ENCODE results near the gene FAF1. TPM values are rescaled to one million over a fixed set of nuclear protein-coding genes. Genes with fewer than 3 reads are reported as not detected.
"Not testable (repeated sequence)": the region's sequence is repeated elsewhere in the genome, so short reads cannot be mapped to it uniquely, and the experiment has no call there.

The FAF1 gene
- 51.5 and 112 TPM in 2 replicates for total RNA-seq (2014; rRNA removed; shearing (Covaris generic); ENCODE audit: low replicate concordance)

DNA sequence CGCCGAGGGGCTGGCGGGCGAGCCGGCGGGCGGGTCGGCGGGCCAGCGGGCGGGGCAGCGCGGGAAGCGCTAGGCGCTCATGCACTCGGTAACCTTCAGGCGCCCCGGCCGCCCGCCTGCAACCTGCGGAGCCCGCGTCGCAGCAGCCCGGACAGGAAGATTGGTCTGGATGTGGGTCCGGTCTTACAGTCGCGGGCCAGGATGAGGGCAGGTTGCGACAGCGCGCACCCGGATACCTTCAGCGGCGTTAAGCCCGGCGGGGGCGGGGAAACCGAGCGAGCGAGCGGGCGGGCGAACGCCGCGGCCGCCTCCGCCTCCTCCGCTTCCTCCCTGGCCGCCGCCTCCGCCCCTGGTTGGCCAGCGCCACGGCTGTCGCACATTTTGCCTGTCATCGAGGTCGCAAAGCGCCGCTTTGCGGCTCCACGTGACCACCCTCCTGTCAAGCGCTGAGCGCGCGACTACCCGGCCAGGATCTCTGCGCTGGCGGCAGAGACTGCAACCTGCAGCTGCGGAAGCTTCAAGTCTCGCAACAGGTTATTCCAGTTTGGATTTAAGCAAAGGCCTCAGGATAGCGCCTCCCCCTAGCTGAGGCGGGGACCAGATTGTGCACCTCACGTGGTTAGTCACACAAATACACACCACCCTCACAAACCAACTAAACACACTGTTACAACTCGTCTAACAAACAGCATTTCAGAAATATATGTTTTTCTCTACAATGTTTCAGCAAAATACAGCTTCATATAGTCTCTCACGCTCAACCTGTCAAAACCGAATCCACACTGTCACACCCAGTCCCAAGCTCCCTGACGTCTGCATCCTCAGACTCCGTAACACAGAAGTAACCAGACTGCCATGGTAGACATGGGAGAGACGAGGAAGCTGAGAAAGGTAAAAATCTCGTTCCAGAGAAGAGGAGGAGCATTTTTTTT, at the start of gene FAF1:
FAF1 (minus strand) TSS at position 355 of the 932 bp plus-strand sequence. CDS start 456 bp downstream, outside the sequence.
- H2AFZ ChIP-seq (ENCODE audit: low read length): peak within 1 kb of the TSS; percentile 79
- H3K4me3 ChIP-seq (ENCODE audit: low read length): peak within 1 kb of the TSS; percentile 72
- peaks cover 43% of the 10 kb centered on the region for H3K79me2 ChIP-seq (ENCODE audit: low read length)
- peaks cover 41% of the 10 kb centered on the region for H3K4me1 ChIP-seq (ENCODE audit: low read length)
- peak within 1 kb of the TSS; percentile 99 for H3K4me2 ChIP-seq (ENCODE audit: low read depth, low read length, poor library complexity, severe bottlenecking)
- H3K9me3 ChIP-seq (ENCODE audit: low read length): no peaks in the 10 kb centered on the region
- peaks cover 8% of the 10 kb centered on the region; the same call in 1 of the 2 replicates for H4K20me1 ChIP-seq (ENCODE audit: insufficient read depth, low read depth, low read length)
- no peaks in the 10 kb centered on the region for H3K9me2 ChIP-seq (replicated peaks; ENCODE audit: insufficient read depth, low read length)
- peak; percentile 99 for DNase-seq
- H3K27ac ChIP-seq (ENCODE audit: low read length): peak within 1 kb of the TSS; percentile 38; the same call in 1 of the 2 replicates
- no peaks in the 10 kb centered on the region for H3K27me3 ChIP-seq (ENCODE audit: low read length)
- peaks cover 4% of the 10 kb centered on the region; the same call in 1 of the 2 replicates for H3K36me3 ChIP-seq (ENCODE audit: insufficient read depth, low read length)
- peak within 1 kb of the TSS; percentile 80 for H3K9ac ChIP-seq (ENCODE audit: low read length)

DNA sequence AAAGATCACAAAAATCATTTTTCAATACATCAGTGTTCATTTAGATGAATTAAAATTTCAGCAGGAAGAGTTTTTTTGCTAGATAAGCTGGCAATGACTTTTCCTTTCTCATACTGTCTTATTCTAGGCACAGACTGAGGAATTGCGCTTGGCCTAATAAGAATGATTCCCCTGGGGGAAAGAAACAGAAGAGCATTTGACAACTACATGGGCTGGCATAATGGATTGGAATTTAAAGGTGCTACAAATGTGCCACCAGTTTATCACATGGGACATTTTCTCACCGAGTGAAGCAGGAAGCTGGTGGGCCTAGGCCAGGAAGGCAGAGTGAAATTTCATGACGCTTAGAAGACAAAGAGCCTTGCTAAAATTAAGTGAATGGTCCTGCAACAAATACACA, 49.3 kb upstream of the FAF1 start:
- no peaks in the 10 kb centered on the region for H3K4me1 ChIP-seq (ENCODE audit: low read length)
- no peaks in the 10 kb centered on the region for H3K79me2 ChIP-seq (ENCODE audit: low read length)
- no peaks in the 10 kb centered on the region for H4K20me1 ChIP-seq (ENCODE audit: insufficient read depth, low read depth, low read length)
- H3K27me3 ChIP-seq (ENCODE audit: low read length): no peaks in the 10 kb centered on the region
- DNase-seq: no peak
- no peak overlapping the region for H3K4me2 ChIP-seq (ENCODE audit: low read depth, low read length, poor library complexity, severe bottlenecking)
- no peaks in the 10 kb centered on the region for H3K9me3 ChIP-seq (ENCODE audit: low read length)
- H3K4me3 ChIP-seq (ENCODE audit: low read length): no peak overlapping the region
- no peak overlapping the region for H2AFZ ChIP-seq (ENCODE audit: low read length)
- no peaks in the 10 kb centered on the region for H3K36me3 ChIP-seq (ENCODE audit: insufficient read depth, low read length)
- no peak overlapping the region for H3K27ac ChIP-seq (ENCODE audit: low read length)
- H3K9ac ChIP-seq (ENCODE audit: low read length): no peak overlapping the region
- no peaks in the 10 kb centered on the region for H3K9me2 ChIP-seq (replicated peaks; ENCODE audit: insufficient read depth, low read length)

DNA sequence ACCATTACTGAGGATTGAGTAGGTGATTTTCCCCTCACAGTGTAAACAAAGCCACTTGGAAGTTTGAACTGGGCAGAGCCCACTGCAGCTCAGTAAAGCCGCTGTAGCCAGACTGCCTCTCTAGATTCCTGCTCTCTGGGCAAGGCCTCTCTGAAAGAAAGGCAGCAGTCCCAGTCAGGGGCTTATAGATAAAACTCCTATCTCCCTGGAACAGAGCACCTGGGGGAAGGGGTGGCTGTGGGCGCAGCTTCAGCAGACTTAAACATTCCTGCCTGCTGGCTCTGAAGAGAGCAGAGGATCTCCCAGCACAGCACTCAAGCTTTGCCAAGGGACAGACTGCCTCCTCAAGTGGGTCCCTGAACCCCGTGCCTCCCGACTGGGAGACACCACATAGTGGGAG, 45.5 kb upstream of the FAF1 start:
- H3K4me2 ChIP-seq (ENCODE audit: low read depth, low read length, poor library complexity, severe bottlenecking); H2AFZ ChIP-seq (ENCODE audit: low read length); H4K20me1 ChIP-seq (ENCODE audit: insufficient read depth, low read depth, low read length); DNase-seq; H3K27ac ChIP-seq (ENCODE audit: low read length); H3K9ac ChIP-seq (ENCODE audit: low read length); H3K9me2 ChIP-seq (replicated peaks; ENCODE audit: insufficient read depth, low read length); H3K27me3 ChIP-seq (ENCODE audit: low read length); H3K36me3 ChIP-seq (ENCODE audit: insufficient read depth, low read length); H3K4me3 ChIP-seq (ENCODE audit: low read length); H3K79me2 ChIP-seq (ENCODE audit: low read length); H3K9me3 ChIP-seq (ENCODE audit: low read length): not testable (repeated sequence)
- peaks cover 16% of the 10 kb centered on the region for H3K4me1 ChIP-seq (ENCODE audit: low read length)

DNA sequence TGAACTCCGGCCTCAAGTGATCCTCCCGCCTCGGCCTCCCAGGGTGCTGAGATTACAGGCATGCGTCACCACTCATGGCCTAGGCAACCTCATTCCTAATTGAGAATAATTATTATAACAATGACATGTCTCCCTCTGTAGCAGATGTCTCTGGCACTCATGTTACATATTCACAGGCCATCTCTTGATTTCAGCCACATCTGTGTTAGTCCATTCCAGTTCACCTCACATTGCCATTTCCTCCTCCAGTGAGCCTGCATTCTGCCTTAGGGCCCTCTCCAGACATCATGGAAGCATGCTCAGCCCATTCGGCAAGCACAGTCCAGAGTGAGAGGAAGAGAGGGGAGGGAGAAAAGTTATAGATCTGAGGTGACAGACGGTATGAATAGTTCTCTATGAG, 42.4 kb upstream of the FAF1 start:
- Histone ChIP-seq H3K79me2 (ENCODE audit: low read length) (no peaks in the 10 kb centered on the region), H3K9ac (ENCODE audit: low read length) (no peak overlapping the region), H3K9me3 (ENCODE audit: low read length) (no peaks in the 10 kb centered on the region), H3K36me3 (ENCODE audit: insufficient read depth, low read length) (no peaks in the 10 kb centered on the region), H2AFZ (ENCODE audit: low read length) (no peak overlapping the region), H3K9me2 (replicated peaks; ENCODE audit: insufficient read depth, low read length) (no peaks in the 10 kb centered on the region), H3K4me1 (ENCODE audit: low read length) (peaks cover 28% of the 10 kb centered on the region), H4K20me1 (ENCODE audit: insufficient read depth, low read depth, low read length) (no peaks in the 10 kb centered on the region), H3K27me3 (ENCODE audit: low read length) (no peaks in the 10 kb centered on the region), H3K27ac (ENCODE audit: low read length) (no peak overlapping the region), H3K4me2 (ENCODE audit: low read depth, low read length, poor library complexity, severe bottlenecking) (no peak overlapping the region), H3K4me3 (ENCODE audit: low read length) (no peak overlapping the region)
- no peak for DNase-seq

DNA sequence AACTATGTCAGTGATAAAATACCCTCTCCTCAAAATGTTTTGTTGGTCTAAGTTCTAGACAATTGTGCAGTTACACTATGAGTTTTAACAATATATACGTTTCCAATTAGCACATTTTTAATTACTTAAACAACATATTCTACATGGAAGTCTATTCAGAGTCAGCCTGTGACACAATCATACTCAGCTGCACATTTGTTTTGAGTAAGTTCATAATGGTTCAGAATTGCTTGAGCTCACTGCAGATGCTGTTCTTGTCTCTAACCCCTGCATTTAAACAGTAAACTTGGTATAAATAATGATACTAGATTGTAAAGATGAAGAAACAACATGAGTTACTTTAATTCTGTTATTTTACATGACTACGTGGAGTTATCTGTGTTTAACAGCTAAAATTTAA, 40.6 kb upstream of the FAF1 start:
- DNase-seq: peak; percentile 55
- Histone ChIP-seq H4K20me1 (ENCODE audit: insufficient read depth, low read depth, low read length) (no peaks in the 10 kb centered on the region), H2AFZ (ENCODE audit: low read length) (peak overlapping the region; percentile 3; the same call in 1 of the 2 replicates), H3K9me3 (ENCODE audit: low read length) (no peaks in the 10 kb centered on the region), H3K9me2 (replicated peaks; ENCODE audit: insufficient read depth, low read length) (no peaks in the 10 kb centered on the region), H3K27ac (ENCODE audit: low read length) (peak overlapping the region; percentile 75), H3K36me3 (ENCODE audit: insufficient read depth, low read length) (no peaks in the 10 kb centered on the region), H3K4me2 (ENCODE audit: low read depth, low read length, poor library complexity, severe bottlenecking) (peak overlapping the region; percentile 67), H3K4me3 (ENCODE audit: low read length) (peak overlapping the region; percentile 3; the same call in 1 of the 2 replicates), H3K79me2 (ENCODE audit: low read length) (no peaks in the 10 kb centered on the region), H3K27me3 (ENCODE audit: low read length) (no peaks in the 10 kb centered on the region), H3K4me1 (ENCODE audit: low read length) (peaks cover 28% of the 10 kb centered on the region), H3K9ac (ENCODE audit: low read length) (no peak overlapping the region)

DNA sequence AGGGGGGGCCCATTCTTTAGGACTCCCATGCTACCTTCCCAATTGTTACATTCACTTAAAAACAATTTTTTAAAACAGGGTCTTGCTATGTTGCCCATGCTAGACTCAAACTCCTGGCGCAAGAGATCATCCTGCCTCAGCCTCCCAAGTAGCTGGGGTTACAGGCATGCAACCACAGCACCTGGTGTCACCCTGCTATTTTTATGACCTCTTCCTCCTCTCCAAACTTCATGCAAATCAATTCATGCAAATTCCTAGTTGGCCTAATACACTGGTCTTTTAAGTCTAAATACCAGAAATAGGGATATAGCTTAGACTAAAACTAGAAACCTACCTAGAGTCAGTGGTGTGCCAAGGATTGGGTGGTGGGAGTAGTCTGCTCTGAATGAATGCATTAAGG, 40.1 kb upstream of the FAF1 start:
- H3K9ac ChIP-seq (ENCODE audit: low read length): no peak overlapping the region
- peak overlapping the region; percentile 75 for H3K27ac ChIP-seq (ENCODE audit: low read length)
- H3K27me3 ChIP-seq (ENCODE audit: low read length): no peaks in the 10 kb centered on the region
- DNase-seq: peak; percentile 85
- H3K9me2 ChIP-seq (replicated peaks; ENCODE audit: insufficient read depth, low read length): no peaks in the 10 kb centered on the region
- no peaks in the 10 kb centered on the region for H3K9me3 ChIP-seq (ENCODE audit: low read length)
- H4K20me1 ChIP-seq (ENCODE audit: insufficient read depth, low read depth, low read length): no peaks in the 10 kb centered on the region
- H2AFZ ChIP-seq (ENCODE audit: low read length): no peak overlapping the region
- H3K36me3 ChIP-seq (ENCODE audit: insufficient read depth, low read length): no peaks in the 10 kb centered on the region
- H3K79me2 ChIP-seq (ENCODE audit: low read length): no peaks in the 10 kb centered on the region
- H3K4me1 ChIP-seq (ENCODE audit: low read length): peaks cover 28% of the 10 kb centered on the region
- H3K4me3 ChIP-seq (ENCODE audit: low read length): peak overlapping the region; percentile 3
- H3K4me2 ChIP-seq (ENCODE audit: low read depth, low read length, poor library complexity, severe bottlenecking): peak overlapping the region; percentile 67

DNA sequence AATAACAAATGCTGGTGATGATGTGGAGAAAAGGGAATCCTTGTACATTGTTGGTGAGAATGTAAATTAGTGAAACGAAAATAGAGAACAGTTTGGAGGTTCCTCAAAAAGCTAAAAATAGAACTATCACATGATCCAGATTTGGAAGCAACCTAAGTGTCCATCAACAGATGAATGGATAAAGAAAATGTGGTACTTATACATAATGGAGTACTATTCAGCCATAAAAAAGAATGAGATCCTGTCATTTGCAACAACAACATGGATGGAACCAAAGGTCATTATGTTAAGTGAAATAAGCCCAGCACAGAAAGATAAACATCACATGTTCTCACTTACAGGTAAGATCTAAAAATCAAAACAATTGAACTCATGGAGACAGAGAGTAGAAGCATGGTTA, 39.3 kb upstream of the FAF1 start:
- H3K9ac ChIP-seq (ENCODE audit: low read length); H3K27me3 ChIP-seq (ENCODE audit: low read length); H3K4me2 ChIP-seq (ENCODE audit: low read depth, low read length, poor library complexity, severe bottlenecking); DNase-seq; H3K9me2 ChIP-seq (replicated peaks; ENCODE audit: insufficient read depth, low read length); H3K4me3 ChIP-seq (ENCODE audit: low read length); H3K36me3 ChIP-seq (ENCODE audit: insufficient read depth, low read length); H3K9me3 ChIP-seq (ENCODE audit: low read length); H2AFZ ChIP-seq (ENCODE audit: low read length); H3K79me2 ChIP-seq (ENCODE audit: low read length); H4K20me1 ChIP-seq (ENCODE audit: insufficient read depth, low read depth, low read length); H3K27ac ChIP-seq (ENCODE audit: low read length): not testable (repeated sequence)
- H3K4me1 ChIP-seq (ENCODE audit: low read length): peaks cover 28% of the 10 kb centered on the region

DNA sequence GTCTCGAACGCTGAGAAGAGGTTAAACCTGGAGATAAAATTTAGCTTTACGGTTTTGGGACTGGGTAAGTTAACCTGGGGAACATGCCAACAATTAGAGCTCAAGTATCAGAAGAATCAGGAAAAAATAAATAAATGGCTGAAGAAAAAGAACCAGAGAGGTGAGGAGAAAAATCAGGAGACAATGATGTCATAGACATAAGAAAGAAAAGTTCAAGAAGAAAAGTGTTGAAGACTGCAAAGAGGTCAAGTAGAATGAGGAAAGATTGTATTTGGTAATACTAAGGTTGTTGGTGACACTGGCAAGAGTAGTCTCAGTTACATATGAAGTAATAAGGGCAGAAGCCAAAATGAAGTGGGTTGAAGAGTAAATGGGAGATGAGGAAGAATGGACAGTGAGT, 36.0 kb upstream of the FAF1 start:
- H3K79me2 ChIP-seq (ENCODE audit: low read length): no peaks in the 10 kb centered on the region
- peak; percentile 23 for DNase-seq
- no peak overlapping the region for H3K4me3 ChIP-seq (ENCODE audit: low read length)
- peaks cover 18% of the 10 kb centered on the region for H3K4me1 ChIP-seq (ENCODE audit: low read length)
- no peak overlapping the region for H2AFZ ChIP-seq (ENCODE audit: low read length)
- no peaks in the 10 kb centered on the region for H3K9me2 ChIP-seq (replicated peaks; ENCODE audit: insufficient read depth, low read length)
- no peaks in the 10 kb centered on the region for H3K36me3 ChIP-seq (ENCODE audit: insufficient read depth, low read length)
- no peak overlapping the region for H3K27ac ChIP-seq (ENCODE audit: low read length)
- H3K4me2 ChIP-seq (ENCODE audit: low read depth, low read length, poor library complexity, severe bottlenecking): no peak overlapping the region
- H3K27me3 ChIP-seq (ENCODE audit: low read length): no peaks in the 10 kb centered on the region
- H4K20me1 ChIP-seq (ENCODE audit: insufficient read depth, low read depth, low read length): no peaks in the 10 kb centered on the region
- no peaks in the 10 kb centered on the region for H3K9me3 ChIP-seq (ENCODE audit: low read length)
- H3K9ac ChIP-seq (ENCODE audit: low read length): no peak overlapping the region

Data from Karpas-422 (cell line).